Fibroblast of villous mesenchyme (primary cell): ENCODE data around the gene APOA4. TPM values are rescaled to one million over a fixed set of nuclear protein-coding genes. Genes with fewer than 3 reads are reported as not detected.

ENCODE experiments used
- DNase-seq: peaks from one replicate; pipeline ENCODE4 v3.0.0-alpha.2; 2010; ENCODE audit warnings: low read depth
- H3K4me3 ChIP-seq: 2 replicates; pipeline ENCODE4 v1.5.1; 2011; ENCODE audit warnings: low read depth, mild to moderate bottlenecking, low read length
- total RNA-seq: library from RNA; depleted of rRNA; stranded (reverse); fragments of >200 nt; gene quantifications from 2 replicates; pipeline ENCODE4 v1.2.3, GENCODE V29; 2012
- TF ChIP-seq, protein P1 (sequence below): IDR thresholded peaks from 2 replicates; pipeline ENCODE4 v1.5.1; 2012; ENCODE audit warnings: low read depth, mild to moderate bottlenecking, low read length; ENCODE audit not compliant: insufficient read depth

APOA4 gene
- total RNA-seq, 1 donor, result not detected

DNA sequence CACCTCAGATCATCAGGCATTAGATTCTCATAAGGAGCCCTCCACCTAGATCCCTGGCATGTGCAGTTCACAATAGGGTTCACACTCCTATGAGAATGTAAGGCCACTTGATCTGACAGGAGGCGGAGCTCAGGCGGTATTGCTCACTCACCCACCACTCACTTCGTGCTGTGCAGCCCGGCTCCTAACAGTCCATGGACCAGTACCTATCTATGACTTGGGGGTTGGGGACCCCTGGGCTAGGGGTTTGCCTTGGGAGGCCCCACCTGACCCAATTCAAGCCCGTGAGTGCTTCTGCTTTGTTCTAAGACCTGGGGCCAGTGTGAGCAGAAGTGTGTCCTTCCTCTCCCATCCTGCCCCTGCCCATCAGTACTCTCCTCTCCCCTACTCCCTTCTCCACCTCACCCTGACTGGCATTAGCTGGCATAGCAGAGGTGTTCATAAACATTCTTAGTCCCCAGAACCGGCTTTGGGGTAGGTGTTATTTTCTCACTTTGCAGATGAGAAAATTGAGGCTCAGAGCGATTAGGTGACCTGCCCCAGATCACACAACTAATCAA lies 8.8 kb upstream of the APOA4 start:
- no peak overlapping the region for H3K4me3 ChIP-seq
- DNase-seq, result no peak
- TF ChIP-seq, protein P1, sequence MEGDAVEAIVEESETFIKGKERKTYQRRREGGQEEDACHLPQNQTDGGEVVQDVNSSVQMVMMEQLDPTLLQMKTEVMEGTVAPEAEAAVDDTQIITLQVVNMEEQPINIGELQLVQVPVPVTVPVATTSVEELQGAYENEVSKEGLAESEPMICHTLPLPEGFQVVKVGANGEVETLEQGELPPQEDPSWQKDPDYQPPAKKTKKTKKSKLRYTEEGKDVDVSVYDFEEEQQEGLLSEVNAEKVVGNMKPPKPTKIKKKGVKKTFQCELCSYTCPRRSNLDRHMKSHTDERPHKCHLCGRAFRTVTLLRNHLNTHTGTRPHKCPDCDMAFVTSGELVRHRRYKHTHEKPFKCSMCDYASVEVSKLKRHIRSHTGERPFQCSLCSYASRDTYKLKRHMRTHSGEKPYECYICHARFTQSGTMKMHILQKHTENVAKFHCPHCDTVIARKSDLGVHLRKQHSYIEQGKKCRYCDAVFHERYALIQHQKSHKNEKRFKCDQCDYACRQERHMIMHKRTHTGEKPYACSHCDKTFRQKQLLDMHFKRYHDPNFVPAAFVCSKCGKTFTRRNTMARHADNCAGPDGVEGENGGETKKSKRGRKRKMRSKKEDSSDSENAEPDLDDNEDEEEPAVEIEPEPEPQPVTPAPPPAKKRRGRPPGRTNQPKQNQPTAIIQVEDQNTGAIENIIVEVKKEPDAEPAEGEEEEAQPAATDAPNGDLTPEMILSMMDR, result no peak

DNA sequence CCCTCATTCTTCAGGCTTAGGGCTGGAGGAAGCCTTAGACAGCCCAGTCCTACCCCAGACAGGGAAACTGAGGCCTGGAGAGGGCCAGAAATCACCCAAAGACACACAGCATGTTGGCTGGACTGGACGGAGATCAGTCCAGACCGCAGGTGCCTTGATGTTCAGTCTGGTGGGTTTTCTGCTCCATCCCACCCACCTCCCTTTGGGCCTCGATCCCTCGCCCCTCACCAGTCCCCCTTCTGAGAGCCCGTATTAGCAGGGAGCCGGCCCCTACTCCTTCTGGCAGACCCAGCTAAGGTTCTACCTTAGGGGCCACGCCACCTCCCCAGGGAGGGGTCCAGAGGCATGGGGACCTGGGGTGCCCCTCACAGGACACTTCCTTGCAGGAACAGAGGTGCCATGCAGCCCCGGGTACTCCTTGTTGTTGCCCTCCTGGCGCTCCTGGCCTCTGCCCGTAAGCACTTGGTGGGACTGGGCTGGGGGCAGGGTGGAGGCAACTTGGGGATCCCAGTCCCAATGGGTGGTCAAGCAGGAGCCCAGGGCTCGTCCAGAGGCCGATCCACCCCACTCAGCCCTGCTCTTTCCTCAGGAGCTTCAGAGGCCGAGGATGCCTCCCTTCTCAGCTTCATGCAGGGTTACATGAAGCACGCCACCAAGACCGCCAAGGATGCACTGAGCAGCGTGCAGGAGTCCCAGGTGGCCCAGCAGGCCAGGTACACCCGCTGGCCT lies 7.2 kb upstream of the APOA4 start:
- no peak for DNase-seq
- H3K4me3 ChIP-seq, result no peak overlapping the region
- TF ChIP-seq, protein P1, result no peak

DNA sequence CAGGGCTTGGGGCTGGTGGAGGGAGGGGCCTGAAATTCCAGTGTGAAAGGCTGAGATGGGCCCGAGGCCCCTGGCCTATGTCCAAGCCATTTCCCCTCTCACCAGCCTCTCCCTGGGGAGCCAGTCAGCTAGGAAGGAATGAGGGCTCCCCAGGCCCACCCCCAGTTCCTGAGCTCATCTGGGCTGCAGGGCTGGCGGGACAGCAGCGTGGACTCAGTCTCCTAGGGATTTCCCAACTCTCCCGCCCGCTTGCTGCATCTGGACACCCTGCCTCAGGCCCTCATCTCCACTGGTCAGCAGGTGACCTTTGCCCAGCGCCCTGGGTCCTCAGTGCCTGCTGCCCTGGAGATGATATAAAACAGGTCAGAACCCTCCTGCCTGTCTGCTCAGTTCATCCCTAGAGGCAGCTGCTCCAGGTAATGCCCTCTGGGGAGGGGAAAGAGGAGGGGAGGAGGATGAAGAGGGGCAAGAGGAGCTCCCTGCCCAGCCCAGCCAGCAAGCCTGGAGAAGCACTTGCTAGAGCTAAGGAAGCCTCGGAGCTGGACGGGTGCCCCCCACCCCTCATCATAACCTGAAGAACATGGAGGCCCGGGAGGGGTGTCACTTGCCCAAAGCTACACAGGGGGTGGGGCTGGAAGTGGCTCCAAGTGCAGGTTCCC lies 6.5 kb upstream of the APOA4 start, which contains the start of gene APOC3:
TSS of gene APOC3 (plus strand) at position 383 of the 659 bp plus-strand sequence. CDS start 676 bp downstream, outside the sequence.
- TF ChIP-seq, protein P1, result no peak
- no peak within 1 kb of the TSS for H3K4me3 ChIP-seq
- peak; percentile 20 for DNase-seq

DNA sequence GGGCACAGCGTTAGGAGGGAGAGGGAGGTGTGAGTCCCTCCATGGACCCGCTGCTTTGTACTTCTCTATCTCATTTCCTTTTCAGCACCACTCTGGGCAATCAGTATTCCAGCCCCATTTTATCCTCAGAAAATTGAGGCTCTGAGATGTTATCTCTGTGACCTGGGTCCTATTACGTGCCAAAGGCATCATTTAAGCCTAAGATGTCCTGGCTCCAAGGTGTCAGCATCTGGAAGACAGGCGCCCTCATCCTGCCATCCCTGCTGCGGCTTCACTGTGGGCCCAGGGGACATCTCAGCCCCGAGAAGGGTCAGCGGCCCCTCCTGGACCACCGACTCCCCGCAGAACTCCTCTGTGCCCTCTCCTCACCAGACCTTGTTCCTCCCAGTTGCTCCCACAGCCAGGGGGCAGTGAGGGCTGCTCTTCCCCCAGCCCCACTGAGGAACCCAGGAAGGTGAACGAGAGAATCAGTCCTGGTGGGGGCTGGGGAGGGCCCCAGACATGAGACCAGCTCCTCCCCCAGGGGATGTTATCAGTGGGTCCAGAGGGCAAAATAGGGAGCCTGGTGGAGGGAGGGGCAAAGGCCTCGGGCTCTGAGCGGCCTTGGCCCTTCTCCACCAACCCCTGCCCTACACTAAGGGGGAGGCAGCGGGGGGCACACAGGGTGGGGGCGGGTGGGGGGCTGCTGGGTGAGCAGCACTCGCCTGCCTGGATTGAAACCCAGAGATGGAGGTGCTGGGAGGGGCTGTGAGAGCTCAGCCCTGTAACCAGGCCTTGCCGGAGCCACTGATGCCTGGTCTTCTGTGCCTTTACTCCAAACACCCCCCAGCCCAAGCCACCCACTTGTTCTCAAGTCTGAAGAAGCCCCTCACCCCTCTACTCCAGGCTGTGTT lies 5.8 kb upstream of the APOA4 start:
- TF ChIP-seq, protein P1, result no peak
- DNase-seq, result no peak

DNA sequence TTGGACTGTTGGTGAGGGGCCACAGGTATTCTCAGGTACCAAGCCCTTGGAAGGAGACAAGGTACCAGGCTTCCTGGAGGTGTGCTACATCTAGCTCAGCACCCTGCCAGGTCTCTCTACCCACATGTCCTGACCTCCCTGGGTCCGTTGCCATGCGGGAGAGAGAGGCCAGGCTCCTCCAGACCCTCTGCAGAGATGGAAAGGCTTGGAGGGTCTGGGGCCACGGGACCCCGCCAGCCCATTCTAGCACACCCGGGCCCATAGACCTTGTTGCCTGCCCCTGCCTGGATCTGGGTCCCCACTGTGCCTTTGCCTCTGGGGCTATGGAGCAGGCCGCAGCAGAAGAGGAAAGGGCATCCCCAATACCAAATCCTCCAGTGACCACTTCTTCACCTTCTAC lies 4.4 kb upstream of the APOA4 start:
- no peak overlapping the region for H3K4me3 ChIP-seq
- TF ChIP-seq, protein P1, result no peak
- no peak for DNase-seq

More for the DNA sequence above, 5.8 kb upstream of the APOA4 start:
- H3K4me3 ChIP-seq, result no peak overlapping the region

DNA sequence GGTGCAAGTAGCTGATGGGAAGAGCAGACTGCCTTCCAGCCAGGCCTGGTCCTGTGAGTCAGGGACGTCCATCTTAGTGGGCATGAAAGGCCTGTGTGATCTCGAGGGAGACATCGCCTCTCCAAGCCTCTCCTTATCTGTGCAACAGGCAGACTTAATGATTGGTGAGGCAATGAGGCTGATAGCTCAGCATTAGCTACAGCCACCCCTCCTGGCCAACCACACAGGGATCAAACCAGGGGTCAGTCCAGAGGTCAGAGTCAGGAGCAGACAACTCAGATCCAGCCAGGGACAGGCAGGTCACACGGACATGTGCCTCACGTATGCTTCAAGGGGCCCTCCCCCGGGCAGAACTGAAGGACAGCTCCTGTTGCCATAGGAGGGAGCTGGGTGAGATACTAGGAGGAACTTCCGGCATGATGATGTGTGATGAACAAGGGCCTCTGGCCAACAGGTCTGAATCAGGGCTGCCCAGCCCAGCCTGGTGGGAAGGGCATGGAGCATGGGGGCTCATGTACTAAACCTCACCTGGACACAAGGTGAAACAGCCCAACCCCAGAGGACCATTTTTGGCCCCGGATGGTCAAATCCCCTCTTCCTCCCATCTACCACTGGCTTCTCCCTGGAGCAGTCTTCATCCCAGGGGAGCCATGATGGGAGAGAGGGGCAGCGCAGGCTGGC lies 3.8 kb upstream of the APOA4 start:
- TF ChIP-seq, protein P1, result no peak
- H3K4me3 ChIP-seq, result no peak overlapping the region
- no peak for DNase-seq
